T-cell (primary cell): ENCODE results near the gene CCDC51. TPM values are rescaled to one million over a fixed set of nuclear protein-coding genes. Genes with fewer than 3 reads are reported as not detected.
A peak's percentile ranks its signal among the peaks of the same experiment; 100 is the strongest.
"Not testable (repeated sequence)": the region's sequence is repeated elsewhere in the genome, so short reads cannot be mapped to it uniquely, and the experiment has no call there.

Experiments
- ATAC-seq, 4 experiments: fragments of 200-7000 bp in 3 of 4; fragments of 150-1000 bp in 1 of 4; cut with Tn5 transposase; replicated peaks in 1 of 4; 1 replicate in 3 of 4; 2 replicates in 1 of 4; pipeline ENCODE4 v1.10.0; 2021; ENCODE audit warnings: moderate library complexity in 3 of 4, mild to moderate bottlenecking in 2 of 4, moderate number of reproducible peaks in 1 of 4
- CTCF ChIA-PET, 2 donors: fragments of 300-600 bp; sonication (Branson Sonifier 250); formaldehyde crosslinking; loops; one replicate each; lab custom pipeline; 2022; ENCODE audit warnings: antibody characterized with exemption in 2 of 2; lab: Charles Lee
- POLR2A ChIA-PET, 2 donors: fragments of 300-600 bp; sonication (Branson Sonifier 250); formaldehyde crosslinking; loops; one replicate each; lab custom pipeline; 2022; ENCODE audit warnings: antibody characterized with exemption in 2 of 2; lab: Charles Lee
- DNase-seq, 35 experiments: peaks; one replicate each; pipeline versions ENCODE4 v3.0.0 to v3.0.0-alpha.2; 2013 to 2023
- H3K27ac ChIP-seq: one replicate; pipeline ENCODE4 v1.5.1; 2013; ENCODE audit warnings: low read length
- H3K27me3 ChIP-seq, 2 experiments: replicated peaks in 1 of 2; 1 replicate in 1 of 2; 2 replicates in 1 of 2; pipeline versions ENCODE4 v1.6.1 to v1.7.0; 2013; ENCODE audit warnings: low read length in 1 of 2, mixed read lengths in 1 of 2; ENCODE audit not compliant: control insufficient read depth in 2 of 2, insufficient read depth in 2 of 2; ENCODE audit errors: extremely low read depth in 1 of 2
- H3K36me3 ChIP-seq, 2 donors: 1 replicate in 1 of 2; 2 replicates in 1 of 2; pipeline versions ENCODE4 v1.6.1 to v1.7.0; 2013; ENCODE audit warnings: low read length in 1 of 2; ENCODE audit not compliant: control insufficient read depth in 2 of 2, insufficient read depth in 1 of 2; ENCODE audit errors: extremely low read depth in 1 of 2
- H3K4me1 ChIP-seq, 2 experiments: 1 replicate in 1 of 2; 2 replicates in 1 of 2; pipeline versions ENCODE4 v1.6.1 to v1.7.0; 2013; ENCODE audit warnings: low read length in 2 of 2, mixed read lengths in 1 of 2; ENCODE audit not compliant: insufficient read depth in 2 of 2, control insufficient read depth in 1 of 2; ENCODE audit errors: extremely low read depth in 1 of 2
- H3K4me3 ChIP-seq, 2 donors: 1 replicate in 1 of 2; 2 replicates in 1 of 2; pipeline versions ENCODE4 v1.5.1 to v1.7.0; 2013; ENCODE audit warnings: mild to moderate bottlenecking in 2 of 2, low read length in 1 of 2, moderate library complexity in 1 of 2; ENCODE audit not compliant: control insufficient read depth in 1 of 2; ENCODE audit errors: extremely low read depth in 1 of 2
- H3K9me3 ChIP-seq: 2 replicates; pipeline ENCODE4 v1.7.0; 2013
- H3K27ac Mint-ChIP-seq, 2 donors: one replicate each; pipeline ENCODE4 v1.8.0; 2020 to 2021; ENCODE audit warnings: mild to moderate bottlenecking in 2 of 2, mixed read lengths in 2 of 2
- H3K27me3 Mint-ChIP-seq, 2 donors: one replicate each; pipeline ENCODE4 v1.8.0; 2021 to 2022; ENCODE audit warnings: mixed read lengths in 2 of 2
- H3K36me3 Mint-ChIP-seq: one replicate; pipeline ENCODE4 v1.8.0; 2021; ENCODE audit warnings: mixed read lengths
- H3K4me1 Mint-ChIP-seq, 3 donors: one replicate each; pipeline ENCODE4 v1.8.0; 2020 to 2022; ENCODE audit warnings: mixed read lengths in 3 of 3, mild to moderate bottlenecking in 1 of 3
- H3K4me3 Mint-ChIP-seq, 3 donors: one replicate each; pipeline ENCODE4 v1.8.0; 2020 to 2022; ENCODE audit warnings: mild to moderate bottlenecking in 3 of 3, mixed read lengths in 3 of 3, moderate library complexity in 3 of 3
- H3K9me3 Mint-ChIP-seq, 3 donors: one replicate each; pipeline ENCODE4 v1.8.0; 2020 to 2022; ENCODE audit warnings: mixed read lengths in 3 of 3
- WGBS: methylation state at CpG from one replicate; pipeline ENCODE4 v1.1.5; 2013; ENCODE audit warnings: missing lambda C conversion rate; ENCODE audit not compliant: insufficient coverage; 5-methylcytosine and 5-hydroxymethylcytosine counted together
- total RNA-seq, 35 experiments: library from RNA in 6 of 35; stranded (reverse) in 6 of 35; fragments of 120-200 nt in 1 of 35; gene quantifications; one replicate each; pipeline versions ENCODE4 v1.2.1 to v1.2.4 and lab custom pipeline; 2013 to 2026

Gene CCDC51
- total RNA-seq (1 to 10 TPM; 5.0 to 7.9 (median 6.4) TPM), total RNA-seq (lab: John Stamatoyannopoulos, UW) (1.9 to 32.2 (median 4.9) reads per million in 29 experiments)
- total RNA-seq (2013): 7.5 TPM

DNA sequence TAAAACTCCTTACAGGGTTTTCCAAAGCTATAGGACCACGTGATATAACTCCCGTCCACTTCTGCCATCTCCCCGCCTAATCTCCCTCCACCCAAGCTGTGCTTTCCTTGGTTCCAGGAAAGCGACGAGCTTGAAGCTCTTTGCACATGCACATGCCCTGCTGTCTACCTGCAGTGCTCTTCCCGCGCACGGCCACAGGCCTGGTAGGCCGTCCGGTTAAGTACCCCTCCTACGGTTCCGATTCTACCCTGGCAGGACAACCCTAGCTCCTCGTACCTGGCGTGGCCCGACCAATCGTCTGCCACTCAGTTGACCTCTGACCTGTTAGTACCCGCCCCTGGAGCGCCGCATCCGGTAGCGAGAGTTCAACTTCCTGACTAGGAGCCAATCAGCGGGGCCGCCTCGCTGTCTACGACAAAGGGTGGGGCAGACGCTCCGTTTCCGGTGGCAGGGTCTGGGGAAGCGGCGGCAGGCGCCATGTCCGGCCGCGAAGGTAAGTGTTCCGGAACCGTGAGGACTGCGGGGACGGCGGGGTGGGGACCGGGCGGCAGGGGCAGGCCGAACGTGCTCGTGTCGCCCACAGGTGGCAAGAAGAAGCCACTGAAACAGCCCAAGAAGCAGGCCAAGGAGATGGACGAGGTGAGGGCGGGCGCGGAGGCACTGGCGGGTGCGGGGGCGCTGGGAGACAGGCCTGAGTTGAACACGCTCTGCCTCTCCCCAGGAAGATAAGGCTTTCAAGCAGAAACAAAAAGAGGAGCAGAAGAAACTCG, at the start of gene CCDC51, which contains the start of gene TMA7:
Gene CCDC51 (minus strand): TSS at position 300 of the 770 bp plus-strand sequence. CDS start 4,991 bp downstream, outside the sequence.
Gene TMA7 (plus strand): TSS at position 438 of the 770 bp plus-strand sequence. CDS start 40 bp downstream, at position 478.
- Mint-ChIP-seq H3K4me1 (peaks cover 28 to 40% (median 37%) of the 10 kb centered on the region in 3 donors), H3K4me3 (peak within 1 kb of the TSS; percentile 81 to 96 (median 89))
- CTCF ChIA-PET: interaction anchor here (0.7 to 2.1 kb wide), 10 partner anchors 18 to 352 kb away, joined by 3 to 16 read pairs (median 5); partner anchors contain the start of gene PFKFB4 (in 1 of the 2)

GRCh38 chr3:48486952-48487351, 47.0 kb upstream of the CCDC51 start:
- H3K27ac ChIP-seq: no peak overlapping the region
- H3K4me1 ChIP-seq: no peaks in the 10 kb centered on the region
- H3K36me3 Mint-ChIP-seq: peaks cover 6% of the 10 kb centered on the region
- H3K27me3 Mint-ChIP-seq: no peaks in the 10 kb centered on the region
- no peaks in the 10 kb centered on the region for H3K9me3 ChIP-seq
- H3K36me3 ChIP-seq: no peaks in the 10 kb centered on the region
- ChIA-PET CTCF (no interaction called here), POLR2A (no interaction called here)
- peaks cover 0 to under 1% (median 0%) of the 10 kb centered on the region in 3 donors for H3K4me1 Mint-ChIP-seq
- no peaks in the 10 kb centered on the region for H3K9me3 Mint-ChIP-seq
- no peak for DNase-seq
- H3K4me3 Mint-ChIP-seq: no peak overlapping the region
- no peak overlapping the region for H3K4me3 ChIP-seq
- no peak overlapping the region for H3K27ac Mint-ChIP-seq
- no CpG with 5 or more reads among the region's 5 CpGs for WGBS
- ATAC-seq: no peak
- H3K27me3 ChIP-seq: no peaks in the 10 kb centered on the region

More for the DNA sequence above, at the start of gene CCDC51, which contains the start of gene TMA7:
- no peaks in the 10 kb centered on the region for H3K9me3 Mint-ChIP-seq
- H3K36me3 Mint-ChIP-seq: peaks cover 10% of the 10 kb centered on the region
- Histone ChIP-seq H3K36me3 (peaks cover 5 to 34% of the 10 kb centered on the region in 2 donors), H3K9me3 (no peaks in the 10 kb centered on the region), H3K27me3 (no peaks in the 10 kb centered on the region), H3K4me1 (peaks cover 12 to 49% of the 10 kb centered on the region in 2 experiments), H3K4me3 (peak within 1 kb of the TSS; percentile 80 to 90), H3K27ac (peak within 1 kb of the TSS; percentile 93)
- no peaks in the 10 kb centered on the region for H3K27me3 Mint-ChIP-seq
- under 1% methylated on average over 54 of the region's 54 CpGs for WGBS
- ATAC-seq (peak; percentile 94 to 97 (median 95)), DNase-seq (peak; percentile 92 to 99 (median 97))
- POLR2A ChIA-PET: interaction anchor here (0.5 to 1.9 kb wide), 8 partner anchors 14 to 250 kb away, joined by 3 to 10 read pairs (median 4); partner anchors contain the start of gene PFKFB4 (in 1 of the 2)
- H3K27ac Mint-ChIP-seq: peak within 1 kb of the TSS; percentile 98 to 99

DNA sequence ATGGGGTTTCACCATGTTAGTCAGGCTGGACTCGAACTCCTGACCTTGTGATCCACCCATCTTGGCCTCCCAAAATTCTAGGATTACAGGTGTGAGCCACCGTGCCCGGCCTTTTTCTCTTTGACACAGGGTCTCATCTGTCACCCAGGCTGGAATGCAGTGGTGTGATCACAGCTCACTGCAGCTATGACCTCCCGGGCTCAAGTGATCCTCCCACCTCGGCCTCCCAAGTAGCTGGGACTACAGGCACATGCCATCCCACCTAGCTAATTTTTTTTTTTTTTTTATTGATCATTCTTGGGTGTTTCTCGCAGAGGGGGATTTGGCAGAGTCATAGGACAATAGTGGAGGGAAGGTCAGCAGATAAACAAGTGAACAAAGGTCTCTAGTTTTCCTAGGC, 42.9 kb upstream of the CCDC51 start:
- H3K4me1 Mint-ChIP-seq: peaks cover 25 to 30% (median 28%) of the 10 kb centered on the region in 3 donors
- H3K9me3 Mint-ChIP-seq, H3K4me3 Mint-ChIP-seq, H3K9me3 ChIP-seq, H3K27me3 Mint-ChIP-seq, H3K27ac ChIP-seq, ATAC-seq, CTCF ChIA-PET, H3K36me3 Mint-ChIP-seq, H3K27me3 ChIP-seq, H3K27ac Mint-ChIP-seq, POLR2A ChIA-PET, H3K36me3 ChIP-seq, H3K4me3 ChIP-seq, DNase-seq: not testable (repeated sequence)
- peaks cover 6 to 29% of the 10 kb centered on the region in 2 experiments for H3K4me1 ChIP-seq
- WGBS: 100% methylated on average over 3 of the region's 6 CpGs

DNA sequence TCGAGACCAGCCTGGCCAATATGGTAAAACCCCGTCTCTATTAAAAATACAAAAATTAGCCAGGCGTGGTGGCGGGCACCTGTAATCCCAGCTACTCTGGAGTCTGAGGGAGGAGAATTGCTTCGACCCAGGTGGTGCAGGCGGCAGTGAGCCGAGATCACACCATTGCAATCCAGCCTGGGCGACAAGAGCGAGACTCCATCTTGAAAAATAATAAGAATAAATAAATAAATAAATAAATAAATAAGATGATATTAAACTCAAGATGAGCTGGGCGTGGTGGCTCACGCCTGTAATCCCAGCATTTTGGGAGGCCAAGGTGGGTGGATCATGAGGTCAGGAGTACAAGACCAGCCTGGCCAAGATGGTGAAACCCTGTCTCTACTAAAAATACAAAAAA, 41.0 kb upstream of the CCDC51 start:
- POLR2A ChIA-PET, H3K4me3 ChIP-seq, H3K27me3 ChIP-seq, H3K4me3 Mint-ChIP-seq, H3K27ac ChIP-seq, H3K36me3 ChIP-seq, CTCF ChIA-PET, H3K27me3 Mint-ChIP-seq, H3K36me3 Mint-ChIP-seq, H3K27ac Mint-ChIP-seq, DNase-seq, H3K9me3 ChIP-seq, ATAC-seq, H3K9me3 Mint-ChIP-seq: not testable (repeated sequence)
- 100% methylated on average over 1 of the region's 11 CpGs for WGBS
- H3K4me1 ChIP-seq: peaks cover 6 to 46% of the 10 kb centered on the region in 2 experiments
- peaks cover 40 to 48% (median 43%) of the 10 kb centered on the region in 3 donors for H3K4me1 Mint-ChIP-seq

- H3K36me3 Mint-ChIP-seq: peaks cover 6% of the 10 kb centered on the region
- DNase-seq: peak; percentile 38 to 77 (median 65)
- Histone ChIP-seq H3K27me3 (no peaks in the 10 kb centered on the region), H3K27ac (peak overlapping the region; percentile 89), H3K4me1 (peaks cover 6 to 61% of the 10 kb centered on the region in 2 experiments), H3K36me3 (peaks cover 0 to 12% of the 10 kb centered on the region in 2 donors), H3K9me3 (no peaks in the 10 kb centered on the region), H3K4me3 (peak overlapping the region in 1 of 2 donors; percentile 53)
- 8% methylated on average over 17 of the region's 19 CpGs for WGBS
- no peaks in the 10 kb centered on the region for H3K9me3 Mint-ChIP-seq
- ATAC-seq: peak; percentile 87 to 89 (median 88)
- peak overlapping the region; percentile 98 for H3K27ac Mint-ChIP-seq
- CTCF ChIA-PET: interaction anchor here in 1 of 2 donors (3.6 kb wide), 1 partner anchor 43 kb away, joined by 12 read pairs; no protein-coding TSS in a partner anchor
- H3K4me3 Mint-ChIP-seq: peak overlapping the region; percentile 77 to 83 (median 82)
- H3K27me3 Mint-ChIP-seq: no peaks in the 10 kb centered on the region
- POLR2A ChIA-PET: interaction anchor here in 1 of 2 donors (0.5 to 0.7 kb wide), 2 partner anchors 16 to 17 kb away, joined by 3 to 8 read pairs; no protein-coding TSS in a partner anchor
- H3K4me1 Mint-ChIP-seq: peaks cover 49 to 57% (median 50%) of the 10 kb centered on the region in 3 donors
These were observed 39.0 kb upstream of the CCDC51 start for GRCh38 chr3:48478626-48479555.
